KMS-11 (cell line): Measurements from ENCODE around the gene GLT6D1.

Experiments used
- H2AFZ ChIP-seq: fragments of 200-600 bp; sonication (generic); 2 replicates; pipeline ENCODE4 v1.6.1; 2016; ENCODE audit warnings: antibody characterized with exemption, mixed run types, low read depth
- H3K27ac ChIP-seq: fragments of 200-600 bp; sonication (generic); 2 replicates; pipeline ENCODE4 v1.6.1; 2016; ENCODE audit warnings: mild to moderate bottlenecking, mixed run types
- H3K27me3 ChIP-seq: fragments of 200-600 bp; sonication (generic); 2 replicates; pipeline ENCODE4 v1.6.1; 2017; ENCODE audit warnings: mild to moderate bottlenecking, low read depth, mixed run types, moderate library complexity; ENCODE audit not compliant: insufficient read depth
- H3K36me3 ChIP-seq: fragments of 200-600 bp; sonication (generic); 2 replicates; pipeline ENCODE4 v1.6.1; 2017; ENCODE audit warnings: mild to moderate bottlenecking, mixed run types; ENCODE audit not compliant: insufficient read depth
- H3K4me1 ChIP-seq: fragments of 200-600 bp; sonication (generic); 2 replicates; pipeline ENCODE4 v1.6.1; 2016; ENCODE audit warnings: mild to moderate bottlenecking, low read depth, mixed run types; ENCODE audit not compliant: poor library complexity, severe bottlenecking
- H3K4me2 ChIP-seq: fragments of 200-600 bp; sonication (generic); 2 replicates; pipeline ENCODE4 v1.7.0; 2016; ENCODE audit warnings: mild to moderate bottlenecking, mixed run types
- H3K4me3 ChIP-seq: fragments of 200-600 bp; sonication (generic); IDR thresholded peaks from 2 replicates; pipeline ENCODE4 v1.6.1; 2017; ENCODE audit warnings: low read depth, low read length, mixed read lengths; ENCODE audit not compliant: insufficient read depth
- H3K79me2 ChIP-seq: fragments of 200-600 bp; sonication (generic); 2 replicates; pipeline ENCODE4 v1.6.1; 2016; ENCODE audit warnings: low read depth, mixed run types; ENCODE audit not compliant: insufficient read depth
- H3K9ac ChIP-seq: fragments of 200-600 bp; sonication (generic); 2 replicates; pipeline ENCODE4 v1.6.1; 2016; ENCODE audit warnings: mild to moderate bottlenecking, mixed run types
- H4K20me1 ChIP-seq: fragments of 200-600 bp; sonication (generic); 2 replicates; pipeline ENCODE4 v1.6.1; 2016; ENCODE audit warnings: mild to moderate bottlenecking, mixed run types; ENCODE audit not compliant: insufficient read depth
- TF ChIP-seq, protein P1 (sequence below): fragments of 200-600 bp; sonication (generic); conservative IDR thresholded peaks from 2 replicates; pipeline ENCODE4 v1.6.1; 2017; ENCODE audit warnings: low read depth, mild to moderate bottlenecking, antibody characterized with exemption, low read length, moderate library complexity, mixed read lengths

GLT6D1 gene

DNA sequence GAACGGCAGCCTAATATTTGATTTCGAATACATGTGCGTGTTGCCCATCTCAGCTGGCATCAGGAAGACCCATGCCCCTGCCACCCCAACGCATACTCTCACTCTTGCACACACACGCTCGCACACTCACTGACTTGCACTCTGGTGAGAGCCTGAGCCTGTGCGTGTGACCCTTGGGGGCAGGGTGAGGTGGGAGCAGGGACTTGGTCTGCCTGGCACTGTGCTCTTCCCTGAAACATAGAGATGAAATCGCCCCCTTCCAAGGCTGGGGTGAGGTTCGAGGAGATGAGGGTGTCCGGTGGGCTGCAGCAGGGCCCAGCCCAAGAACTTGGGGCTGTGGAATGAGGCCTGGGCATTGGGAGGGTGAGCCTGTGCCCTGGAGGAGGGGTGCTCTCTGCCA, 24.9 kb upstream of the GLT6D1 start:
- Histone ChIP-seq H2AFZ (no peak overlapping the region), H3K4me2 (no peak overlapping the region), H3K36me3 (no peaks in the 10 kb centered on the region), H3K27ac (no peak overlapping the region), H3K4me1 (no peaks in the 10 kb centered on the region), H3K4me3 (no peak overlapping the region), H3K27me3 (peaks cover 58% of the 10 kb centered on the region), H3K9ac (no peak overlapping the region), H3K79me2 (no peaks in the 10 kb centered on the region), H4K20me1 (no peaks in the 10 kb centered on the region)
- TF ChIP-seq, protein P1, sequence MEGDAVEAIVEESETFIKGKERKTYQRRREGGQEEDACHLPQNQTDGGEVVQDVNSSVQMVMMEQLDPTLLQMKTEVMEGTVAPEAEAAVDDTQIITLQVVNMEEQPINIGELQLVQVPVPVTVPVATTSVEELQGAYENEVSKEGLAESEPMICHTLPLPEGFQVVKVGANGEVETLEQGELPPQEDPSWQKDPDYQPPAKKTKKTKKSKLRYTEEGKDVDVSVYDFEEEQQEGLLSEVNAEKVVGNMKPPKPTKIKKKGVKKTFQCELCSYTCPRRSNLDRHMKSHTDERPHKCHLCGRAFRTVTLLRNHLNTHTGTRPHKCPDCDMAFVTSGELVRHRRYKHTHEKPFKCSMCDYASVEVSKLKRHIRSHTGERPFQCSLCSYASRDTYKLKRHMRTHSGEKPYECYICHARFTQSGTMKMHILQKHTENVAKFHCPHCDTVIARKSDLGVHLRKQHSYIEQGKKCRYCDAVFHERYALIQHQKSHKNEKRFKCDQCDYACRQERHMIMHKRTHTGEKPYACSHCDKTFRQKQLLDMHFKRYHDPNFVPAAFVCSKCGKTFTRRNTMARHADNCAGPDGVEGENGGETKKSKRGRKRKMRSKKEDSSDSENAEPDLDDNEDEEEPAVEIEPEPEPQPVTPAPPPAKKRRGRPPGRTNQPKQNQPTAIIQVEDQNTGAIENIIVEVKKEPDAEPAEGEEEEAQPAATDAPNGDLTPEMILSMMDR, result no peak

DNA sequence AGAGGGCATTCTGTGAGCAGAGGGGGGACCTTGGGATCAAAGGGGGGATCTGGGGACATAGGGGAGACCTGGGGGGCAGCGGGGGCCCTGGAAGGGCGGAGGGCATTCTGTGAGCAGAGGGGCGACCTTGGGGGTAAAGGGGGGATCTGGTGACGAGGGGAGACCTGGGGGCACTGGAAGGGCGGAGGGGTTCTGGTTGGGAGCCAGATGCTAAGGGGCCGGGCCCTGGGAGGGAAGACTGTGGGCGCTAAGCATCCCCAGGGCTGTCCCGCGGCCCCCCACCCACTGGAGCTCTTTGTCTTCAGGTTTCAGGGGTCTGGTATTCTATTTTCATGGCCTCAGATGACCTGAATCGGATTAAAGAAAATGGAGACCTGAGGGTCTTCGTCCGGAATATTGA, 24.5 kb upstream of the GLT6D1 start:
- Histone ChIP-seq H3K4me2 (no peak overlapping the region), H2AFZ (no peak overlapping the region), H3K4me1 (no peaks in the 10 kb centered on the region), H3K27ac (no peak overlapping the region), H4K20me1 (no peaks in the 10 kb centered on the region), H3K9ac (no peak overlapping the region), H3K36me3 (no peaks in the 10 kb centered on the region), H3K79me2 (no peaks in the 10 kb centered on the region), H3K27me3 (peaks cover 62% of the 10 kb centered on the region), H3K4me3 (no peak overlapping the region)
- TF ChIP-seq, protein P1, result no peak

DNA sequence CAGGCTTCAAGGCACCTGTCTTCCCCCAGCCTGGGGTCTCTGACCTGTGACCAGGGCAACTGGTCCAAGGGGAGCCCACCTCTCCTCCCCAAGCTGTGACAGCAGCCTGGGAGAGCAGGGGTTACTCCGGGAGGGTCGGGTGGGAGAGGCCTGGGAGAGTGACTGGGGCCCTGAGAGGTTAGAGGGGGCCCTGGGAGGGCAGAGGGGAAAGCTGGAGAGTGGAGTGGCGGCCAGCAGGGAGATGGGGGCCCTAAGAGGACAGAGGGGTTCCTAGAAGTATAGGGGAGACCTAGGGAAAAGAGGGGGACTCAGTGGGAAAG, 24.1 kb upstream of the GLT6D1 start:
- H4K20me1 ChIP-seq, result no peaks in the 10 kb centered on the region
- H3K4me2 ChIP-seq, result no peak overlapping the region
- no peak overlapping the region for H3K9ac ChIP-seq
- H3K27me3 ChIP-seq, result peaks cover 67% of the 10 kb centered on the region
- TF ChIP-seq, protein P1, result no peak
- H3K4me3 ChIP-seq, result no peak overlapping the region
- no peaks in the 10 kb centered on the region for H3K4me1 ChIP-seq
- H3K27ac ChIP-seq, result no peak overlapping the region
- H2AFZ ChIP-seq, result no peak overlapping the region
- no peaks in the 10 kb centered on the region for H3K79me2 ChIP-seq
- H3K36me3 ChIP-seq, result no peaks in the 10 kb centered on the region

DNA sequence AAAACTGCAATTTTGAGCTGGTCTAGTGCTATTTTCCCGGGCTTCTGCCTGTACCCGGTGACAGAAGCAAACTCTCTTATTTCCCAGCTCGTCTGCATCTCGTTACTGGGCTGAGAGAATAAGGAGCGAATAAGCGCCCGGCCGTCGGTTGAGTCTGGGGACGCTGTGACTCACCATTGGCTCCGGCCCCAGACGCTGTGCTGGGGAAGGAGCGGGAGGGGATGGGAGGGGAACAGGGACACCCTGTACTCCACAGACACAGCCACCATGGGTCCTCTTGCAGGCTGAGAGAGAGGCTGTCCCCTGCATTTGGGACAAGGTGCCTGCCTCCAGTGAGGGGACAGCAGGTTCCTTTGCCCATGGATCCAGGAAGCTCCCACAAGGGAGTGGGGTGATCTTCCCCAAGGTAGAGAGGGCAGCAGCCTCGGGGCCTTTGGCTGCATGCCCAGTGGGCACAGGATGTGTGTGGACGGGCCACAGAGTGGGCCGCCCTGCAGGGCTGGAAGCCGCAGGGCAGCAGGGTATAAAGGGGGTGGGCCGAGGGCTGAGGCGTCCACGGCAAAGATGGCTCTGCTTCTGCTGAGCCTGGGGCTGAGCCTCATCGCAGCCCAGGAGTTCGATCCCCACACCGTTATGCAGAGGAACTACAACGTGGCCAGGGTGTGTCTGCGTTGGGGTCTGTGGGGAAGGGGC, 23.6 kb upstream of the GLT6D1 start, which contains the start of gene LCN9:
Gene LCN9 (plus strand): TSS at position 552 of the 693 bp plus-strand sequence. CDS start 13 bp downstream, at position 565.
- no peaks in the 10 kb centered on the region for H3K36me3 ChIP-seq
- TF ChIP-seq, protein P1, result no peak
- no peak within 1 kb of the TSS for H3K9ac ChIP-seq
- H3K4me2 ChIP-seq, result no peak within 1 kb of the TSS
- H4K20me1 ChIP-seq, result no peaks in the 10 kb centered on the region
- H3K4me3 ChIP-seq, result no peak within 1 kb of the TSS
- H3K79me2 ChIP-seq, result no peaks in the 10 kb centered on the region
- no peak within 1 kb of the TSS for H2AFZ ChIP-seq
- H3K27ac ChIP-seq, result no peak within 1 kb of the TSS
- H3K27me3 ChIP-seq, result peaks cover 72% of the 10 kb centered on the region
- no peaks in the 10 kb centered on the region for H3K4me1 ChIP-seq
